ENCODE measurements around the gene FCMR.
"Not testable (repeated sequence)": the region's sequence is repeated elsewhere in the genome, so short reads cannot be mapped to it uniquely, and the experiment has no call there.

The FCMR gene

DNA sequence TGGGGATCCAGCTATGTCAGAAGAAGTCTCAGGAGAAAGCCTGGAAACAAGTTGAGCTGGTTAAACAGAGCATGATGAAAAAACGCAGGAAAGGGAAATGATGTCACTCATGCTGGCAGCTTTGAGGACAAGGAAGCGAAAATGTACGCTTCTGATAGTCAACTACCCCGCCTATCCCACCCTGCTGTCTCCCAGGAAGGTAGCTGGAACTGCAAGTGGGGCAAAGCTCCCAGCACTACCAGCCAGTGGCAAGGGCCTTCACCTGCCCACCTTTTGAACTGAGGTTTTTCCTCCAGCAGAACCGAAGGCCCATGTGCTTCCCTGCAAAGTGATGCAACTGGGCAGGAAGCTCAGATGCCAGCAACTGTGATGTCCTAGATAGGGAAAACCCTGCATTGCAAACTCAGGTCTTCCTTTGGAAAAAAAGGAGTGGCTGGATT is 62.6 kb downstream of the FCMR start:
- DNase-seq, result no peak

DNA sequence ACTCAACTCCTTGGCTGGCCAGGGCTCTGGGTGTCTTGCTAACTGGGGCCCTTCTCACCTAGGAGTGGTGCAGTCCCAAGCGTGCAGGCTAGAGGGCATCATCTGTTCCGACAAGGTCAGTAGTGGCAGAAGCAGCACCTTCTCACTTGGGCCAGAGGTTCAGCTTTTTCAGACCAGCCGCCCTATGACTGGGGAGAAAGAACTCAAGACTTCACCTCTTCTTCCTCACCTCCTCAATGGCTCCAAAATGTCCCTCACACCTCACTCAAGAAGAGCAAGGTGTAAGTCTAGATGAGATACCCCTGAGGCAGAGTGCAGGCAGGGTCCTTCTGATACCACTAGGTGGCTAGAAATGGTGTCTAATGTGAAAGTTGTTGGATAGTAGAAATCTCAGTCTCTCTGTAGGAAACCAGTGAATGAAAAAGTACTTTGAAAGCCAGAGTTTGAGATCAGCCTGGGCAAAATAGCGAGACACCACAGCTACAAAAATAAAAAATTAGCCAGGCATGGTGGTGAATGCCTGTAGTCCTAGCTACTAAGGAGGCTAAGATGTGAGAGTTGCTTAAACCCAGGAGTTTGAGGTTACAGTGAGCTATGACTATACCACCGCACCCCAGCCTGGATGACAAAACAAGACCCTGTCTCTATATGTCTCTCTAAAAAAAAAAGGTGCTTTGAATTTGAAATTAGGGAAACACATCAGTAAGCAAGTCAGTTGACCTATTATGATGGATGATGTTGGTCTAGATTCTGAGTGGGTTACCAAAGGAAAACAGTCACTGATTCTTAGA is 64.9 kb downstream of the FCMR start:
- no peak for DNase-seq
- in situ Hi-C loops (cut with MboI; ENCODE audit: low pct_unique_long_range_greater_than_20kb, low sequenced_read_pairs), result no loop called here

More for the DNA sequence above, 62.6 kb downstream of the FCMR start:
- in situ Hi-C loops (cut with MboI; ENCODE audit: low pct_unique_long_range_greater_than_20kb, low sequenced_read_pairs), result no loop called here

DNA sequence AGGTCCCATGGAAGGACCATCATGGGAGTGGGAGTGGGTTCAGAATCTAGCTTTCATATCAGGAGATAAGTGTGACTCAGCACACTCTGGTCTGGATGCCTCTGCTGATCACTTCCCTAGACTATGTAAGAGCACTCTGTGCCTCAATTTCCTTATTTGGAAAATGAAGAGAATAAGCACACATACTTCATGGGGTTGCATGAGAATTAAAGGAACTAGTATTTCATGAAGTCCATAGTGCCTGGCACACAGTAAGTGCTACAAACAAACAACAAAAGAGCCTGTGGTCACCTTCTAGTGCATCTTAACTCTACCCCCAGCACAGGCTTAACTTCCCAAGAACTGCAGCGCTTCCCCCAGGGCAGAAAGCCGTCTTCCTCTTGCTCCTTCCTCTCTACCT is 65.9 kb downstream of the FCMR start:
- in situ Hi-C loops (cut with MboI; ENCODE audit: low pct_unique_long_range_greater_than_20kb, low sequenced_read_pairs), result no loop called here
- no peak for DNase-seq

DNA sequence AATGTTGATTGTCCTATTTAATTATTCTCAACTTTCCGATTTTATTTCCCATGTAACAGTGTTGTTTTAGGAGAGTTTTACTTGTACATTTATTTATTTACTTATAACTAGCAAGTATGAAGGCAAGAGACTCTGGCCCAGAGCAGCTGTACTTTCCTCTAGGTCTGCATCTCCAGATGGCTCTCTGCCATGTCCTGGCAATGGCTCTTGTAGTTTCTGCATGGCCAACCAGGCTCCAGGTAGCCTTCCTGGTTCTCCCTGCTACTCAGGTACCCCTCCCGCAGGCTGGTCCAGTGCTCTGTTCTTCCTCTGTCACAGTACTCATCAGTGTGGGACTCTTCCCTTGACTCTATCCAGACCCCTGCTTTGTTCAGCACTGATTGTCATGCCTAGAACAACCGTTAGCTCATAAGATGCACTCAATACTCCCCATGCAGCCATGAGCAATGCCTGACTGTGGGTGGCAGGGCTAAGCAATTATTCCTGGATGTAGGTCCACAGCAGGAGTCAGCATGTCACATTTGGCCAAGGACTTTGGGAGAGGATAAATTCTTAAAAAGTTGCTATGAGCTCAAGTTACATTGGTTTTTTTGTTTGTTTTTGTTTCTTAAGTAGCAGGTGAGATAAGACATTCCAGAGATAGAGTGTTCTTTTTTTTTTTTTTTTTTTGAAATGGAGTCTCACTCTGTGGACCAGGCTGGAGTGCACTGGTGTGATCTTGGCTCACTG is 67.2 kb downstream of the FCMR start:
- DNase-seq, result no peak
- in situ Hi-C loops (cut with MboI; ENCODE audit: low pct_unique_long_range_greater_than_20kb, low sequenced_read_pairs), result no loop called here

DNA sequence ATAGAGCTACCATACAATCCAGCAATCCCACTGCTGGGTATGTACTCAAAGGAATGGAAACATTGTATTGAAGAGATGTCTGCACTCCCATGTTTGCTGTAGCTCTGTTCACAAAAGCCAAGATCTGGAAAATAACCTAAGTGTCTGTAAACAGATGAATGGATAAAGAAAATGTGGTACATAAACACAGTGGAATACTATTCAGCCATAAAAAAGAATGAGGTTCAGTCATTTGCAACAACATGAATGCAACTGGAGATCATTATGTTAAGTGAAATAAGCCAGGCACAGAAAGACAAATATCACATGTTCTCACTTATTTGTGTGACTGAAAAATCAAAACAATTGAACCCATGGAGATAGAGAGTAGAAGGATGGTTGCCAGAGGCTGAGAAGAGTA is 68.0 kb downstream of the FCMR start:
- DNase-seq; in situ Hi-C loops (cut with MboI; ENCODE audit: low pct_unique_long_range_greater_than_20kb, low sequenced_read_pairs): not testable (repeated sequence)

Data from KBM-7 (cell line).